Activated CD8-positive, alpha-beta memory T cell treated with anti-CD3 and anti-CD28 coated beads for 36 hours (primary cell): Measurements from ENCODE around the gene CCDC78. TPM values are rescaled to one million over a fixed set of nuclear protein-coding genes. Genes with fewer than 3 reads are reported as not detected.

Experiments
- CTCF ChIA-PET: fragments of 350-600 bp; sonication (Branson Sonifier 250); formaldehyde crosslinking; loops from one replicate; lab custom pipeline; 2021; ENCODE audit warnings: antibody characterized with exemption; lab: Charles Lee
- POLR2A ChIA-PET: fragments of 350-600 bp; sonication (Branson Sonifier 250); formaldehyde crosslinking; loops from one replicate; lab custom pipeline; 2021; ENCODE audit warnings: antibody characterized with exemption; lab: Charles Lee
- total RNA-seq, 2 experiments: library from RNA; stranded (reverse); gene quantifications; one replicate each; pipeline ENCODE4 v1.2.3, GENCODE V29; 2021

CCDC78 gene
- total RNA-seq, 2 experiments from 2014 or later: 8.6 TPM

- CTCF ChIA-PET: interaction anchor here (0.8 to 3.0 kb wide), 6 partner anchors 8 to 80 kb away, joined by 3 to 19 read pairs (median 4); no protein-coding TSS in a partner anchor
- POLR2A ChIA-PET: no interaction called here
Observed at GRCh38 chr16:709566-710499, 16.4 kb downstream of the CCDC78 start.

GRCh38 chr16:708959-709358 is 17.3 kb downstream of the CCDC78 start:
- POLR2A ChIA-PET: no interaction called here
- CTCF ChIA-PET: interaction anchor here (3.0 kb wide), 1 partner anchor 76 kb away, joined by 19 read pairs; no protein-coding TSS in a partner anchor

- POLR2A ChIA-PET: no interaction called here
Observed at GRCh38 chr16:708019-708418, 18.2 kb downstream of the CCDC78 start.

DNA sequence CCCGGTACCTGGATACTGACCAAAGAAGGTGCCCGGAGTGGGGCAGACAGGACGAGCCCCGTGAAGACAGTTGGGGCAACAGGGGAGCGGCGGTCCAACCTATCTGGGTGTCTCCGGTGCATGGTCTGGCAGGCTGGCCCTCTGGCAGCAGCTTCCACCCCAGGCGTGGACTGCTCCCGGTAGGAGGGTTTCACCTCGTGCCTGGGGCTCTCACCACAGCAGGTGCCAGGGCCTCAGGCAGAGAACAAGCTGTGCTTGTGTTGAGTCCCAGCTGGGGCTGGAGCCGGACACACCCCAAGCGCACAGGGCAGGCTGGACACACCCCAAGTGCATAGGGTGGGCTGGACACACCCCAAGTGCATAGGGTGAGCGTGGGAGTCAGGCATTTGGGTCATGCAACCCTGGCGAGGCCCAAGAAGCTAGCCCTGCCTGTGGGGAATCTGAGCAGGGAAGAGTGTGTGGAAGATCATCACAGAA is 19.1 kb downstream of the CCDC78 start:
- ChIA-PET CTCF (interaction anchor here (0.5 to 2.3 kb wide), 2 partner anchors 9 to 78 kb away, joined by 3 to 9 read pairs; no protein-coding TSS in a partner anchor), POLR2A (interaction anchor here (0.7 kb wide), 1 partner anchor 9 kb away, joined by 3 read pairs; no protein-coding TSS in a partner anchor)

More at GRCh38 chr16:708019-708418, 18.2 kb downstream of the CCDC78 start:
- CTCF ChIA-PET: no interaction called here

DNA sequence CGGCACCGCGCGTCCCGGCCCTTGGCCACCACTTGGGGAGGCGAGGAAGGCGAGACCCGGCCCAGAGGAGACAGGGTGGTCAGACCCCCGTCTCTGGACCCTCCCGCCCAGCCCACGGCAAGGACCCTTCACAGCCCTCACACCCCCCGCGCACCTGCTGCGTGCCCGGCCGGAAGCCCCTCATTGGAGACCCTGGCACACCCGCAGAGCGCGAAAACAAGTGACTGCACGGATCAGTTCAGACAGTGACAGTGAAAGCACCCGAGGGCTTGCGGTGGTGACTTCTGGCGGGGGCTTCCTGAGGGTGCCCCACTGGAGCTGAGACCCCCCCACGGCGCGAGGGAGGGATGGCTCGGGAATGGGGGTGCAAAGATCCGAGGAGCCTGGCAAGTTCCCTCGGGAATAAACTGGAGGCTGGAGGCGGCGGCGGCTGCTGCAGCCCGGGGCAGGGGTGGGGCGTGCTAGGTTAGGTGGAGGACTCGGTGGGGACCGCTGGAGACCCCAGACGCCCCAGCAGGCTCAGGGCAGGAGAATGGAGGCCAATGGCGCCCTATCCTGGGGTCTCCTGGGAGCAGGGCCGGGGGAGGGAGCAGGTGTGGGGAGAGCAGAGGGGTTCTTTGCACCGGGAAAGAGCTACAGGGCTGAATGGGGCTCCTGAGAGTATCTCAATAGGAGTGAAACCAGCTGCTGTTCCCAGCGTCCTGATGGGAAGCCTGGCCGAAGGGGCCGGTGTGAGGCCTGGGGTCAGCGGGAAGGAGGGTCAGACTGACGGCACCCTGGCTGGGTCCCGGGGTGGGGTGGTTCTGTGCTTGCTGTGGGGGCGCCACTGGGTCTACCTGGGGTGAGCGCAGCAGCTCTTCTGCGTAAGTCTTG is 19.8 kb downstream of the CCDC78 start:
- ChIA-PET CTCF (interaction anchor here (2.3 kb wide), 1 partner anchor 79 kb away, joined by 9 read pairs; no protein-coding TSS in a partner anchor), POLR2A (interaction anchor here (0.7 kb wide), 1 partner anchor 9 kb away, joined by 3 read pairs; no protein-coding TSS in a partner anchor)

- ChIA-PET CTCF (interaction anchor here (2.3 kb wide), 1 partner anchor 80 kb away, joined by 9 read pairs; no protein-coding TSS in a partner anchor), POLR2A (no interaction called here)
Observed at GRCh38 chr16:705431-706188, 20.6 kb downstream of the CCDC78 start, which contains the start of gene FBXL16. Gene FBXL16, minus strand, starts transcription at chr16:705801. Its CDS starts 8,396 bp downstream, at chr16:697405.

DNA sequence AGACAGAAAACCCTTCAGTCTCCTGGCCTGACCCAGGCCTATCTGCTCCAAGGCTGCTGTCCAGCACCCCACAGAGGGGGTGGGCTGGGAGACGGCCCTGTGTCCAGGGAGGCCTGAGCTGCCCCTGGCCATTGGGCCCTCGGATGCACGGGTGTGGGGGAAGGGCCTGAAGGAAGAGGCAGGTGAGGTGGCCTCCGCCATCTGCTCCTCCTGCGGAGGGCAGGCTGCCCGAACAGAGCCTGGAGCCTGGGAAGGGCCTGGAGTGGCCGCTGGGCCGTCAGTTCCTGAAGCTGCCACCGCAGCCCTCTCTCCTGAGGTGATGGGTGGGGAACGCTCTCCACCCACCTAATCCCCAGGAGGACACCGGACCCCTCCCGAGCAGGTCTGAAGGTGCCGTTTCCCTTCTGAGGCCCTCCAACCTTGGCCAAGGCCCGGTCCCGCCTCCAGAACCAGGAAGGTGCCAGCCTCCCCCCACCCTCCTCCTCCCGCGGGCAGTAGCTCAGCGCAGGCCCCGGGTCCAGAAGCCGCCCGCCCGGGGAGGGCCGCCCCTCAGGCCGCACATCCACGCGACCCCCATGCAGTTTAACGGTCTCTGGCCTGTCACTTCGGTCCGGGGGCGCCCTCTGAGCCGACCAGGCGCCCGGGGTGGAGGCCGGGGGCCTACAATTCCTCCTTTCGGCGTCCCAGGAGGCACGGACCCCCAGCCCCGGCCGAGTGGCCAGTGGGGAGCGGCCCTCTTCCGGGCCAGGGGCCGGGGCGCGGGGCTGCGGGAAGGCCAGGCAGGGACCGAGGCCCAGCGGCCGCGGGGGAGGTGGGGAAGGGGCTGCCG is 21.5 kb downstream of the CCDC78 start:
- POLR2A ChIA-PET: no interaction called here

DNA sequence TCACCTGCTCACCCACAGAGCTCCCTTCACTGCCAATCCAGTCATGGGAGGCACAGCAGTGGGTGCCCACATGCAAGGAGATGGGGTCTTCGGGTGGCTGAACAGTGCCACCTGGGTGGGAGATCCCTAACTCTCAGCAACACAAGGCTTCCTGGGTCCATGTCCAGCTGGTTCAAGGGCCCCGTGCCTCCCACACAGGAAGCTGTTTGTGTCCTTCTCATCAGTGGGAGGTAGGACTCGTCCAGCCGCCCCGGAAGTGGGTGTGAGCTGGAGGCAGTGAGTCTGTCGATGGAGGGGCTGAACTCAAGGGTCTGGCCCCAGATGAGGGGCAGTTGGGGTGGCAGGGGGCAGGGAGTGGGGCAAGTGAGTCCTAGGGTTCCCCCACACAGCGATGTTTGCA is 22.2 kb downstream of the CCDC78 start:
- ChIA-PET POLR2A (interaction anchor here (0.6 kb wide), 1 partner anchor 53 kb away, joined by 3 read pairs; no protein-coding TSS in a partner anchor), CTCF (interaction anchor here (0.8 kb wide), 1 partner anchor 8 kb away, joined by 3 read pairs; no protein-coding TSS in a partner anchor)

More for the DNA sequence above, 21.5 kb downstream of the CCDC78 start:
- CTCF ChIA-PET: interaction anchor here (0.8 kb wide), 1 partner anchor 7 kb away, joined by 3 read pairs; no protein-coding TSS in a partner anchor

DNA sequence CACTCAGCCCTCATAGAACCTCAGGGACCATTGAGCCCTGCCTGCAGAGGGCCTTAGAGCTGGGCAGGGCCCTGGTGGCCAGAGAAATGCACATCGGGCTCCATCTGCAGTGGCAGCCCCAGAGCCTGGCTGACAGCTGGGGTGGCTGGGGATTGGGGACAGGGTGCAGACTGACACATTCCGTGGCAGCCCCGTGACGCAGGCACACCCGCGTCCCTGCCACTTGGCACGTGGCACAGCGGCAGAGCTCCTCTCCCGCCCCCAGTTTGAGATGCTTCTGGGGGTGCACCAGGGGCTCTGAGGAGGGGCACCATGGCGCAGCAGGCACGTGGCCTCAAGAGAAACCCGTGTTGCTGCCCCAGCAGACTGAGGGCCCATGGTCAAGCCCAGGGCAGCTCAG is 22.8 kb downstream of the CCDC78 start:
- POLR2A ChIA-PET: interaction anchor here (0.6 kb wide), 1 partner anchor 53 kb away, joined by 3 read pairs; no protein-coding TSS in a partner anchor
- CTCF ChIA-PET: interaction anchor here (1.2 to 1.6 kb wide), 2 partner anchors 13 to 81 kb away, joined by 3 to 4 read pairs; partner anchors contain the start of gene WDR24

GRCh38 chr16:702341-702740 is 23.9 kb downstream of the CCDC78 start:
- POLR2A ChIA-PET: no interaction called here
- CTCF ChIA-PET: interaction anchor here (0.6 to 1.6 kb wide), 5 partner anchors 8 to 83 kb away, joined by 3 to 4 read pairs (median 3); partner anchors contain the start of gene WDR24

DNA sequence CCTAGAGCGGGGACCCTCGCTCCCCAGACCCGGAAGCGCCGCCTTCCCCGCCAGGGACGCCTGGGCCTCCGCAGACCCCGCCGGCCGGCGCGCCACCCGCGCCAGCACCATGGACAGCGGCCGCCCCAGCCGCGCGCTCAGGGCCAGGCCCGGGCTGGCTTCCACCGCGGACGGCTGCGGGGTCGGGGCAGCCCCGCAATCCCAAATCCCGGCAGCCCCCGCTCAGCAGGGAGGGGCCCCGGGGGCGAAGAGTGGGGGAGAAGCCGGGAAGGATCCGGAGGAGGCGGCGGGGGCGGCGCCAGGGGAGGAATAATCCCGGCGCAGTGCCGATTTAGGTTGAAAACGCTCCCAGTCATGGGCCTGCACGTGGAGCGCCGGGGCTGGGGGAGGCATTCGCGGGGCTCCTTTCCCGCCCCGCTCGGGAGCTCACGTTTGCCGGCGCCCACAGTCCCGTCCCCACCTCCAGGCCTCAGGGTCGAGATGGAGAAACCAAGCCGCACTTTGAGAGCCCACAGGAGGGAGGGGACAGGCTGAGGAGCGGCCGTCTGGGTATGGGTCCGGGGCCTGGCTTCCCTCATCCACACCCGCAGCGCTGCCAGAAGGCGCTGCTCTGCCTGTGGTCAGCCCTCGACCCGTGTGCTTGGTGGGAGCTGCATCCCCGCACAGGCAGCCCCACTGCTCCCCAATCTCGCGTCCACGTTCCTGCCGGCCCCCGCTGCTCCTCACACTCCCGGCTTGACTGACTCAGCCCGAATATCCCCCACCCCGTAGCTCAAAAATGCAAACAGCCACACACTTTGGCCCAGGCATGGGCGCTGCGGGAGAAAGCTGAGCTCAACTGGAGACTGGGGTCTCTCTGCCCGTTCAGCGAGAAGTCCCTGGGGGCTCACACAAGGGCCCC is 25.3 kb downstream of the CCDC78 start:
- CTCF ChIA-PET: interaction anchor here (0.5 to 1.4 kb wide), 3 partner anchors 10 to 263 kb away, joined by 3 to 4 read pairs (median 3); no protein-coding TSS in a partner anchor

DNA sequence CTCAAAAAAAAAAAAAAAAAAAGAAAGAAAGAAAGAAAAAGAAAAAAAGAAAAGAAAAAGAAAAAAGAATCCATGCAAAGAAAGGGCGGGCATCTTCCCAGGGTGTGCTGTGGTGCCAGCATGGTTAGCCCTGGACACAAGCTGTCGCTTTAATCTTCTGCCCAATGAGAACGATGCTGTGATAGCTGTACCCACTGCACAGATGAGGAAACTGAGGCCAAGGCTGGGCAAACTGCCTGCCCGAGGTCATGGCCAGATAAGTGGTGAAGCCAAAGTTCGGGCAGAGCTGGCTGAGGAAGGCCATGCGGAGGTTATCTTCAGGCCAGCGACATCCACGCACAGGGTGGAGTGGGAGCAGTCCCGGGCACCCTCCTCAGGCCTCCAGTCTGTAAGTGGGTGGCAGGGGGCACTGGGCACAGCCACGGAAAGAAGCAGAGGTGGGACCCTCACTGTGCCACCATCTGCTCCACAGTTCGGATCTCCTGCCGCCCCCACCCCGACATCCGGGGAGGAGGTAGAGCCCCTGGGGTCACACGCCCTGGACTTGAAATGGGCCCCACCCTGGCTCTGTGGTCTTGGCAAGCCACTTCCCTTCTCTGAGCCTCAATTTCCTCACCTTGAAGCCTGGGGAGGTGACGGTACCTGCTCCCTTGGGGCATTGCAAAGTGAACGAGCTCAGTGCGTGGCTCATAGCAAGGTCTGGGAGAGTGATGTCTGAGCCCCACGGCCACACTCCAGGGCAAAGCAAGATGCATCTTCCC is 27.2 kb downstream of the CCDC78 start:
- ChIA-PET POLR2A (interaction anchor here (0.6 kb wide), 1 partner anchor 206 kb away, joined by 5 read pairs; no protein-coding TSS in a partner anchor), CTCF (interaction anchor here (0.7 to 0.8 kb wide), 4 partner anchors 8 to 271 kb away, joined by 3 to 5 read pairs (median 4); no protein-coding TSS in a partner anchor)

More for the DNA sequence above, 25.3 kb downstream of the CCDC78 start:
- POLR2A ChIA-PET: no interaction called here

DNA sequence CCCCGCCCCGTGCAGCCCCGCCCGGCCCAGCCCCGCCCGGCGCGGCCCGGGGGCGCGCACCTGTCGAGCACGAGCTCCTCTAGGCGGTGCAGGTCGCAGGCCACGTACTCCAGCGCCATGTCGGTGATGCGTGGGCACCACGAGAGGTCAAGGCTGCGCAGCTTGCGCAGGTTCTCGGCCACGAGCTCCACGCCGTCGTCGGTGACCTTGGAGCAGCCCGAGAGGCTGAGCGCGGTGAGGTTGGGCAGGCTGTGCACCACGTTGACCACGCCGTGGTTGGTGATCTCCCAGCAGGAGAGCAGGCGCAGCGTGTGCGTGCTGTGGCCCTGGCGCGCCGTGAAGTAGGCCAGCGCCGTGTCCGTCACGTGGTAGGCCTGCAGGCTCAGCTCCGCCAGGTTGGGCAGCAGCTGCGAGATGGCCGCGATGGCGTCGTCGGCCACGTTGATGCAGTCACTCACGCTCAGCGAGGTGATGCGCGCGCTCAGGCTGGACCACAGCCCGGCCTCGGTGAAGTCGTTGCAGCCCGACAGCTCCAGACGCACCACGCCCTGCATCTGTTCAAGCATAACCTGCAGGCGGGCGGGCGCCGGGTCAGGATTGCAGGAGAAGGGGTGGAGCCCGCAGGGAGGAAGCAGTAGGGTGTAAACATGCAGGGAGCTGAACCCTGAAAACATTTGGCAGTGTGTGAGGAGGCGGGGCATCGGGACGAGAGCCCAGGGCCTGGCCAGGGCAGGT is 30.7 kb downstream of the CCDC78 start:
- ChIA-PET CTCF (interaction anchor here (0.7 to 2.0 kb wide), 10 partner anchors 12 to 90 kb away, joined by 3 to 10 read pairs (median 5); partner anchors contain the start of genes ANTKMT, JMJD8 and METRN), POLR2A (interaction anchor here (0.5 to 1.0 kb wide), 5 partner anchors 26 to 93 kb away, joined by 3 read pairs; partner anchors contain the start of genes ANTKMT, CHTF18 and RPUSD1)
